ENCODE measurements around the gene EFNA1. TPM values are rescaled to one million over a fixed set of nuclear protein-coding genes. Genes with fewer than 3 reads are reported as not detected.

EFNA1 gene
- total and polyA plus RNA-seq, 2 of the 13 experiments (the other 11 are each of a cell fraction or from before 2014, with no cell fraction given), result 81.8 to 874 TPM

GRCh38 chr1:155091071-155092051, 36.3 kb upstream of the EFNA1 start (continued):
- TF ChIP-seq ATF7-NPFF (CRISPR knock-in tag; IDR thresholded peaks at IDR 0.05; ENCODE audit: low read depth) (0 out of 2 replicates have a peak, but pooled peaks have one; percentile 37), AGO2 (optimal IDR thresholded peaks at IDR 0.05; ENCODE audit: low read depth, low read length) (no peak), ZNF569 (CRISPR knock-in tag; IDR thresholded peaks at IDR 0.05; ENCODE audit: borderline replicate concordance) (no peak), THAP9 (CRISPR knock-in tag; IDR thresholded peaks at IDR 0.05; ENCODE audit: borderline replicate concordance) (peak; percentile 71; the same call in 1 of the 2 replicates), PCBP1 (IDR thresholded peaks at IDR 0.05; ENCODE audit: borderline replicate concordance, low read depth, low read length) (peak; percentile 14; the same call in 1 of the 2 replicates), MTERF4 (CRISPR knock-in tag; IDR thresholded peaks at IDR 0.05) (no peak), TAF15 (IDR thresholded peaks at IDR 0.05; ENCODE audit: low read depth, low read length, poor library complexity, severe bottlenecking) (no peak), ZNF572 (CRISPR knock-in tag; IDR thresholded peaks at IDR 0.05) (no peak), KAT8 (CRISPR knock-in tag; IDR thresholded peaks at IDR 0.05) (peak; percentile 79; the same call in 1 of the 2 replicates), TEAD3 (CRISPR knock-in tag; optimal IDR thresholded peaks at IDR 0.05; ENCODE audit: borderline replicate concordance) (peak; percentile 58), HIVEP1 (CRISPR knock-in tag; IDR thresholded peaks at IDR 0.05) (peak; percentile 49; the same call in 1 of the 2 replicates), RCOR2 (CRISPR knock-in tag; IDR thresholded peaks at IDR 0.05) (peak; percentile 62; the same call in 1 of the 2 replicates), ZNF792 (CRISPR knock-in tag; IDR thresholded peaks at IDR 0.05) (peak; percentile 72; the same call in 1 of the 2 replicates), MEIS2 (CRISPR knock-in tag; IDR thresholded peaks at IDR 0.05) (0 out of 2 replicates have a peak, but pooled peaks have one; percentile 42), HOXA7 (CRISPR knock-in tag; IDR thresholded peaks at IDR 0.05) (no peak), FLYWCH1 (CRISPR knock-in tag; IDR thresholded peaks at IDR 0.05) (no peak), KLF15 (CRISPR knock-in tag; IDR thresholded peaks at IDR 0.05; ENCODE audit: borderline replicate concordance) (no peak), SALL2 (CRISPR knock-in tag; IDR thresholded peaks at IDR 0.05) (no peak), RFX5 (IDR thresholded peaks at IDR 0.05; ENCODE audit: low read depth, low read length) (no peak), ELF4 (CRISPR knock-in tag; IDR thresholded peaks at IDR 0.05; ENCODE audit: borderline replicate concordance) (no peak)
- TF ChIP-seq, protein P1, sequence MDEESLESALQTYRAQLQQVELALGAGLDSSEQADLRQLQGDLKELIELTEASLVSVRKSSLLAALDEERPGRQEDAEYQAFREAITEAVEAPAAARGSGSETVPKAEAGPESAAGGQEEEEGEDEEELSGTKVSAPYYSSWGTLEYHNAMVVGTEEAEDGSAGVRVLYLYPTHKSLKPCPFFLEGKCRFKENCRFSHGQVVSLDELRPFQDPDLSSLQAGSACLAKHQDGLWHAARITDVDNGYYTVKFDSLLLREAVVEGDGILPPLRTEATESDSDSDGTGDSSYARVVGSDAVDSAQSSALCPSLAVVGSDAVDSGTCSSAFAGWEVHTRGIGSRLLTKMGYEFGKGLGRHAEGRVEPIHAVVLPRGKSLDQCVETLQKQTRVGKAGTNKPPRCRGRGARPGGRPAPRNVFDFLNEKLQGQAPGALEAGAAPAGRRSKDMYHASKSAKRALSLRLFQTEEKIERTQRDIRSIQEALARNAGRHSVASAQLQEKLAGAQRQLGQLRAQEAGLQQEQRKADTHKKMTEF (CRISPR knock-in tag; IDR thresholded peaks at IDR 0.05), result peak; percentile 89
- TF ChIP-seq, protein P2, sequence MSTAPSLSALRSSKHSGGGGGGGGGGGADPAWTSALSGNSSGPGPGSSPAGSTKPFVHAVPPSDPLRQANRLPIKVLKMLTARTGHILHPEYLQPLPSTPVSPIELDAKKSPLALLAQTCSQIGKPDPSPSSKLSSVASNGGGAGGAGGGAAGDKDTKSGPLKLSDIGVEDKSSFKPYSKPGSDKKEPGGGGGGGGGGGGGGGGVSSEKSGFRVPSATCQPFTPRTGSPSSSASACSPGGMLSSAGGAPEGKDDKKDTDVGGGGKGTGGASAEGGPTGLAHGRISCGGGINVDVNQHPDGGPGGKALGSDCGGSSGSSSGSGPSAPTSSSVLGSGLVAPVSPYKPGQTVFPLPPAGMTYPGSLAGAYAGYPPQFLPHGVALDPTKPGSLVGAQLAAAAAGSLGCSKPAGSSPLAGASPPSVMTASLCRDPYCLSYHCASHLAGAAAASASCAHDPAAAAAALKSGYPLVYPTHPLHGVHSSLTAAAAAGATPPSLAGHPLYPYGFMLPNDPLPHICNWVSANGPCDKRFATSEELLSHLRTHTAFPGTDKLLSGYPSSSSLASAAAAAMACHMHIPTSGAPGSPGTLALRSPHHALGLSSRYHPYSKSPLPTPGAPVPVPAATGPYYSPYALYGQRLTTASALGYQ (CRISPR knock-in tag; IDR thresholded peaks at IDR 0.05), result no peak

All from HepG2 (cell line).